Islet precursor cell (in vitro differentiated cells): ENCODE data around the gene TIGD2.
"Not testable (repeated sequence)": the region's sequence is repeated elsewhere in the genome, so short reads cannot be mapped to it uniquely, and the experiment has no call there.

ENCODE experiments used
- DNase-seq: peaks from one replicate; pipeline ENCODE4 v3.0.0-alpha.2; 2018

The TIGD2 gene

GRCh38 chr4:89119836-89120235, 8.5 kb downstream of the TIGD2 start:
- no peak for DNase-seq

GRCh38 chr4:89121387-89122068, 10.2 kb downstream of the TIGD2 start:
- no peak for DNase-seq

GRCh38 chr4:89123451-89123851, 12.1 kb downstream of the TIGD2 start:
- no peak for DNase-seq

GRCh38 chr4:89125901-89126782, 14.8 kb downstream of the TIGD2 start:
- DNase-seq, result no peak

- DNase-seq, result no peak
These were observed 17.8 kb downstream of the TIGD2 start for GRCh38 chr4:89129080-89129640.

GRCh38 chr4:89134775-89135319, 23.5 kb downstream of the TIGD2 start:
- no peak for DNase-seq

GRCh38 chr4:89136525-89136924, 25.2 kb downstream of the TIGD2 start:
- no peak for DNase-seq

- no peak for DNase-seq
These were observed 25.9 kb downstream of the TIGD2 start for GRCh38 chr4:89137231-89137630.

GRCh38 chr4:89137695-89138094, 26.4 kb downstream of the TIGD2 start:
- DNase-seq, result peak; percentile 83

- DNase-seq, result no peak
These were observed 28.9 kb downstream of the TIGD2 start for GRCh38 chr4:89140168-89140759.

GRCh38 chr4:89142691-89143669, 31.6 kb downstream of the TIGD2 start:
- DNase-seq, result no peak

GRCh38 chr4:89144652-89145051, 33.3 kb downstream of the TIGD2 start:
- not testable (repeated sequence) for DNase-seq

- no peak for DNase-seq
These were observed 34.9 kb downstream of the TIGD2 start for GRCh38 chr4:89146196-89146595.

- DNase-seq, result no peak
These were observed 41.6 kb downstream of the TIGD2 start for GRCh38 chr4:89152972-89153371.

- DNase-seq, result no peak
These were observed 45.0 kb downstream of the TIGD2 start for GRCh38 chr4:89156174-89156914.

GRCh38 chr4:89157488-89158024, 46.2 kb downstream of the TIGD2 start:
- DNase-seq, result no peak

GRCh38 chr4:89158884-89159503, 47.7 kb downstream of the TIGD2 start:
- no peak for DNase-seq

- DNase-seq, result no peak
These were observed 49.5 kb downstream of the TIGD2 start for GRCh38 chr4:89160806-89161205.

GRCh38 chr4:89161841-89162240, 50.5 kb downstream of the TIGD2 start:
- DNase-seq, result no peak

GRCh38 chr4:89162496-89162895, 51.2 kb downstream of the TIGD2 start:
- DNase-seq, result no peak
